Fibroblast of skin of back (primary cell): ENCODE data around the gene ITGB2.
A peak's percentile ranks its signal among the peaks of the same experiment; 100 is the strongest.

Source experiments
- DNase-seq: peaks from one replicate; pipeline ENCODE4 v3.0.0-alpha.2; 2013

ITGB2 gene

DNA sequence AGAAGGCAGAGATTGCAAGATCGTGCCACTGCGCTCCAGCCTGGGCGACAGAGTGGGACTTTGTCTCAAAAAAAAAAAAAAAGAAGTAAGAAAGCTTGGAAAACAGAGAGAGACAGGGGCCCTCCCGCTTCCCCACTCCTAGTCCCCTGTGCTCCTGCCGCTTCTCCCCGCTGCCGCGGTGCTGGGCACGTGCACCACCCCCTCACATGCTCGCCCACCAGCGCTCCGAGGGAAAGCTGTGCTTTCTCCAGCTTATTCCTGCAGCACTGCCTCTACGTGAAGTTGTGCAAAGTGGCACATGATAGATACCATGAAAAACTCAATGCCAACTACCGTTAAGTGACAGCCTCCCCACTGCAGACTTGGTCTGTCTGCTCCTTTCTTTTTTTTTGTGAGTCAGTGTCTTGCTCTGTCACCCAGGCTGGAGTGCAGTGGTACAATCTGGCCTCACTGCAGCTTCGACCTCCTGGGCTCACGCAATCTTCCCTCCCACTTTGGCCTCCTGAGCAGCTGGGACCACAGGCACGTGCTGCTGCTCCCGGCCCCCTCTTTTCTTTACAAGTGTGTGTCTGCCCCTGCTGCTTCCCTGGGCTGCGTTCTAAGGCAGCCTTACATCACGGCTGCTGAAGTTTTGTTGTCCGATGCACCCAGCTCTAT is 34.6 kb upstream of the ITGB2 start:
- peak; percentile 31 for DNase-seq

DNA sequence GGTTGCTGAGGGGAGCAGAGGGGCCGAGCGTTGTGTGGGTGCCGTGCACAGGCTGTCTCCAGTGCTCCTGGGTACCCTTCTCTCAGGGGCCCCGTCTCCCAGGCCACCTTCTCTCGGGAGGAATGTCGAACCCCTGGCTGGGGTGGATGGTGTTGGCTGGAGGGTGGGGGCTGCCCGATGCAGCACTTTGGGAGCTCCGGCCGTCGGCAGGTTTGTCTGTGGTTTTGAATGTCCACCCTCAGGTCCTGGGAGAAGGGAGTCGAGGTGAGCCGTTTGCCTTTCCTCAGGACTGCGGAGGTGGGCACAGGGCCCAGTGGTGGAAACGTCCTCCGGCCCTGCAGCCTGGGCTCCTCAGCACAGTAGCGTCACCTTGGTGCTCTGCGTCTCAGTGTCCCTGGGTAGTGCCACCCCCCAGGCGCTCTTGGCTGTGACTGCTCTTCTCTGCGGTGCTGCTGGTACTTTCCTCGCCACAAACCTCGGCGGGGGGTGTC is 33.6 kb upstream of the ITGB2 start:
- no peak for DNase-seq

DNA sequence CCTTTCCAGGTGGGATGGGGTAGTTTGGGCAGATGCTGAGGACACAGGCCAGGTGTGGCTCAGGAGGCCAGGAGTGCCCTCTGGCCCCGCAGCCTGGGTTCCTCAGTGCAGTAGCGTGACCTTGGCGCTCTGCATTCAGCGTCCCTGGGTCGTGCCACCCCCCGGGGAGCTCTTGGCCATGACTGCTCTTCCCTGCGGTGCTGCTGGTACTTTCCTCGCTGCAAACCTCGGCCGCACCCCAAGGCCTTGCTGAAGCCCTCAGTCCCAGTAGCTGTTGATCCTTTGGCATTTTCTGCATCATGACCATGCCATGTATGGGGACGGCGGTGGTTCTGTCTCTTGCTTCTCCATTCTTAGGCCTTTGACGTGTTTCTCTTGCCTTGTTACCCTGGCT is 32.9 kb upstream of the ITGB2 start:
- DNase-seq: no peak

DNA sequence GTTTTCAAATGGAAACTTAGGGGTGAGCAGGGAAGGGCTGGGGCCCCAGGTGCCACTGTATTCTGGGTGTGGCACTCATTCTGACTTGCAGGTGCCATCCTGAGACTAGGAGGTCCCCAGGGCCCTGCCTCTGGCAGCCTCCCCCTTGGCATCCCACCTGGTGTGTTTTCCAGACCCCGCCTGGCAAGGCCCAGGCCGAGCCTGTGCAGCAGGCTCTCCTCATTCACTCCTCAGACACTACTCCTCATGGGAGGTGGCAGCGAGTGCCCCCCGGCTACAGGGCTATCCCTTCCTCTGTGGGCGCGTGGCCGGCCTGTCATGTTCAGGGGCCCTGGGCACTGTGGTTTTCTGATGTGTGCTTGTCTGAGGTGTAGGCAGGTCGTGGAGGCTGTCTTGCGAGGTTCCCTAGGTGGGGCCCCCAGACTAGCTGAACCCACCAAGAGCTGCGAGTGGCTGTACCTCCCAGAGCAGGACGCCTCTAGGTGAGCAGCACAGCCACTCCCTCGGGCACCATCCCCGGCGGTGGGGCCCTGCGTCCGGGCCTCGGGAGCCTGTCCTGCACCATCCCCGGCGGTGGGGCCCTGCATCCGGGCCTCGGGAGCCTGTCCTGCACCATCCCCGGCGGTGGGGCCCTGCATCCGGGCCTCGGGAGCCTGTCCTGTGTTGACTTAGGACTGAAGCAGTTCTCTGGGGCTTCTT is 32.4 kb upstream of the ITGB2 start:
- no peak for DNase-seq

DNA sequence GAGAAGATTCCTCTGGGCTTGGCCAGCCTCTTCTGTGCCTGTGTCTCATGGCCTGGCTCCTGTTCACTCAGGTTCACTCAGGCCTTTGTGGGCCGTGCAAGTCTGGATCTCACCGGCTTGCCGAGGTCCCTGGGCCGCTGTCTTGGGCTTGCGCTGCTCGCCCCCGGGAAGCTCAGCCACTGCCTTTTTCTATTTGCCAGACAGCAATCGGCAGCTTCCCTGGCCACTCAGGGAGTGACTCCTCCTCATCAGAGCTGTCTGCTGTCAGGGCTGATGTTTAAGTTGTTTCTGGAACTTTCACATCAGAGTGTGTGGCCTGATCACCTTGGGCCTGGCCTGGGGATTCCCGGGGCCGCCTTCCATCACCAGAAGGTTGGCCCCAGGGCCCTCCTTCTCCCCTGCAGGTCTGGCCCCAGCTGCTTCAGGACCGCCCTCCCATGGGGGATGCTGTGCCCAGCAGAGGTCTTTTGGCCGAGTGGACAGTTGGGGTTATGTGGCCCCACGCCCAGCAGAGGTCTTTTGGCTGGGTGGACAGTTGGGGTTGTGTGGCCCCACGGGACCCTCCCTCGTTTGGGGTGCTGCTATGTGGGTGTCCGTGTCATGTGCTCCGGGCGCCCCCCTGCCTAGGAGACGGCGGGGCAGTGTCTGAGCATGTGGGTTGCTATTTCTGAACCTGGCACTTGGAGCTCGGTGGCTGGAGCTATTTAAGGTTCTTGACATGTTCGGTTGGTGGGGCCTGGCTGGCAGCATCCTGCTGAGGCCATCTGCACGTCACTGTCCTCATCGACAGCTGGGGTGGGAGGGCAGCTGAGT is 31.6 kb upstream of the ITGB2 start:
- no peak for DNase-seq

DNA sequence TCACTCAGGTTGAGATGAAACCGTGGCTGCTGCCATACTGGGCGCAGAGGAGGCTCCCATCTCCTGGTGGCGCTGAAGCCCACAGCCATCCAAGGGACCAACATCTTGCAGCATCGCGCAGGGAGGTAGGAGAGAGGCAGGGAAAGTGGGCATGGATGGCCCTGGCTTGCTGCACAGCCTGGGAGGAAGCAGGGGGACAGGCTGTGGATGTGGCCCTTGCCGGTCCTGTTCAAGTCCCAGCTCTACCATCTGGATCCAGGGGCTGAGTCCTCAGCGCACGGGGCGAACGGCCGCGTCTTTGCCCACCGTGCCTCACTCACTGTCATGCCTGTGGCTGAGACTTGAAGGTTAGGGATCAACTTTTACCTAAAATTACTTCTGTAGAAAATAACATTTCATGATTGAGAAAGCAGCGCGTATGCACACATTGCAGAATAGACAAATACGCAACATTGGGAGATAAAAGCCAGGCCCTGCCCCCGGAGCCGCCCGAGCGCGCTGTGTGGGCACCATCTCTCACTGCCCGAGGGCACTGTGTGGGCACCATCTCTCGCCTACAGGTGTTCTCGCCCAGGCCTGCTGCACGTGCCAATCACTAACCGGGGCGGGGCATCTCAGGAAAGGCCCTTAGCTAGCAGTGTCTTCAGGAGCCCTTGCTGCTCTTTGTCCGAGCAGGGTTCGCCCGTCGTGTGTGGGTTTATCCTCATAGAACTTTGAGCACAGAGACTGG is 30.7 kb upstream of the ITGB2 start:
- no peak for DNase-seq

DNA sequence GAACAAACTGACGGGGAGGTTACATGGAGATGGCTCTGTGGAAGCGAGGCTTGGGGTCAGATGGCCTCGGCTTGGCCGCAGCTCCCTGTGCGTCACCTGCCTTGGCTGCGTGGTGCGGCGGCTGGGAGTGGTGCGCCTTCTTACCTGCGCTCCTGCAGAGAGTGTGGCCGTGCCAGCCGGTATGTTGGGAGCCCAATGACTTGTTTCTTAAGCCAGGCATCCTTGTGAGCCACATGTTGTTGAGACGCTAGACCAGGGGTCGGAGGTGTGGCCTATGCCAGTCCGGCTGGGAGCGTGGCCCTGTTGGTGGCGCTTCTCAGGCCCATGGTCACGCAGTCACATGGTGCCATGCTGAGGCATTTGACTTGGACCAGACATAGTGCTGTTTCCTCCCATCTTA is 29.7 kb upstream of the ITGB2 start:
- DNase-seq: no peak

DNA sequence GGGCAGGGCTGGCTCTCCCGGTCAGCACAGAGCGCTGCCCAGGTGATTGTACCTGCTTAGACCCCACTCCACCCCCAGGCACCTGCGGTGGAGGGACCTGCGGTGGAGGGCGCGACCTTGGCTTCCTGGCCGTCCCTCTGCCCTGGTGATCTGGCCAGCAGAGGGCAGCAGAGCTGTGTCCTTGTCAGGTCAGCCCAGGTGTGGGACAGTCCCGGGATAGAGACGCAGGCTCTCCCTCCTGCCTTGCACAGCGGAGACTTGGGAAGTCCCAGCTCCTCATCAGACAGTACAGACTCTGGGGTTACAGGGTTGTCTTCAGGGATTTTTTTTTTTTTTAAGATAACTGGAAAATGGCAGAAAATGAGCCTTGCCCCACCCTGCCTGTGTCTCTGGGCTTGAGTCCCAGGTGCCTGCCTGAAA is 29.1 kb upstream of the ITGB2 start:
- peak; percentile 65 for DNase-seq

DNA sequence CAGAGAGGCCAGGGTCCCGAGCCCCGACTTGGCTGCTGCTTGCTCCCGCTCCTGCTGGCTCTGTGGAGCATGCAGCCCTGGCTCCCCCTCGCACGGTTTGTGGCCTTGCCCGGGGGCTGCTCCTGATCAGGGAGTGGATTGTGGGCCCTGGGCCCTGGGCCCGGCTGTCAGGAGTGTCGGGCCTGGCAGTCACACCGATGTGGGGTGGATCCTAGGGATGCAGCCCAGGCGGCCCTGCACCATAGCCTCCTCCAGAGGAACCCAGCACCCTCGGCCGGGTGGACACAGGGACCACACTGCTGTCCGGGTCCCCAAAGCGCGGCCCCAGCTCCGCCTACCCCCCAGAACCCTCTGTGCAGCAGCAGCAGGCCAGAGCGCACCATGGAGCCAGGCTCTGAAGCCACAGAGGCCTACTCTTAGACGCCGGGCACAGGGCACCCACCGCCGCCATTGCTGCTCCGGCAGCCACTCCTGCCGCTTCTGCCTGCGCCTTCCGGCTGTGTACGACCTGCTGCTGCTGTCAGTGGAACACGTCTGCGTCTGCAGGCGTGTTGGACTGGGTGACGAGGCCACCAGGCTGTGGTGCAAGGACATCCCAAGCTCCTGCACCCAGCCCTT is 28.6 kb upstream of the ITGB2 start:
- DNase-seq: no peak

DNA sequence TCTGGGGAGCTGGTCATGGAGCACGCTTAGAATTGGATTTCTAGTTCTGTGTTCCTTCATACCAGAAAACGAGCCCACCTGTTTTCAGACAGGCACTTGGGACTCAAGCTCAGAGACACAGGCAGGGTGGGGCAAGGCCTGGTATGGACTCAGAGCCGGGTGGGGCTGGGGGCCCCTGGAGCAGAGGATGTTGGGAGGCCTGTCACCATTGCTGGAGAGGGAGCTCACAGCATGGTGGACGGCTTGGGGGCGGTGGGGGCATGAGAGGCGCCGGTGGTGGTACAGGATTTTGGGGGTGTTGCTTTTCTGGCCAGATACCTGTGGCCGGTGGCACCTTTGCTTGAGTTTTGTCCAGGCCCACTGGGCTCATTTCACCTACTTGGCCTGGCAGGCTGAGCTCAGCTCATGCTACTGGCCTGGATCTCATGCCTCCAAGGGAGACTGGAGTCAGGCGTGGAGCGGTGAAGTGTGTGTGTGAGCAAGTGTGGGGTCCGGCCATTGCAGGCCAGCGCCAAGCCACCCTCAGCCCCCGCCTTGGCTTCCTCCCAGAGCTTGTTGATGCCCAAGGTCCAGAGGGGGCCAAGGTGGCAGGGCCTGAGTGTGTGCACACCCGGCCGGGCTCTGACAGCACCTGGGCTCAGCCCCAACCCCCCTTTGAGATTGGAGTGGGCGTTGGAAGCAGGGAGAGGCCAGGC is 27.9 kb upstream of the ITGB2 start:
- no peak for DNase-seq

DNA sequence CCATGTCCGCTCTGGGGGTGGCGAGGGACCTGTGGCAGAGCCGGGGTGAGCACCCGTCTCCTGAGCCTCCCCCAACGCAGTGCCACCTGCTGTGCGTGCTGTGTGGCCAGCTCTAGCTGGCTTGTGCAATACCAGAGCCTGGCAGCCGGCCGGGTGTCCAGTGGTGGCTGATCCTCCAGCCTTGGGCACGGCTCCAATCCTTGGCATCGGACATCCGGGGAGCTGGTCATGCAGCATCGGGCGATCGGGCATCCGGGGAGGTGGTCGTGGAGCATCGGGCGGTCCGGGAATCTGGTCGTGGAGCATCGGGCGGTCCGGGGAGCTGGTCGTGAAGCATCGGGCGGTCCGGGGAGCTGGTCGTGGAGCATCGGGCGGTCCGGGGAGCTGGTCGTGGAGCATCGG is 27.2 kb upstream of the ITGB2 start:
- no peak for DNase-seq

DNA sequence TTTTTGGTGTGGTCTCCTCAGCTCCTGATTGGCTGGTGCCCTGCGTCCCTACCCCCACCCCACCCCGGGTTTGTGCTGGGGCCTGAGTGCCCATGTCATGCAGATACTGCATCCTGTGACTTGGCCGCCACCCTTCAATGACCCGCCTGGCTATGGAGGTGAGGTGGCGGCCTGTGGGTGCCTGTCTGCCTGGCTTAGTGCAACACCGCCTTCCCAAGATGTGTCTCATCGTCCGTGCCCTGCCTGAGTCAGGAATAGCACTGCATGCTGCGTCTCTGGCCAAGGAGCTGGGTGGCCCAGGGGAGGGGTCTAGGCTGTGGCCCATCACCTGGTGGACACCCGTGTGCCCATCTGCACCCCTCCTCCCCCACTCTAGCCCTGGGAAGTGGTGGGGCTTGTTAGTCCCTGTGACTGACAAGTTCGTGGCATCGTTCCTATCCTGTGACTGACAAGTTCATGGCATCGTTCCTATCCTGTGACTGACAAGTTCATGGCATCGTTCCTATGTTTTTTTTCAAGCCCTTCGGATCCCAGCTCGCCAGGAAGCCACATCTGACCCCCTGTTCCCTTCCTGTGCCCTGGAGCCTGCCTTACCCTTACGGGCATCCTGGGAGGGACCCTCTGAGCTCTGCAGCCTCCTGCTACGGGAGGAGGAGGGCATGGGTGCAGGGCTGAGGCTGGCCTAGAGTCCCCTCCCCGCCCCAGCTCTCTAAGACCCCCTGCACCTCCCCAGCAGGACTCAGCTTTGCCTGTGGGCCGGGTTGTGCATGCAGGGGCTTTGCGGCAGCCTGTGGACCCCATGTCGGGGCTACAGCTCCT is 26.6 kb upstream of the ITGB2 start:
- no peak for DNase-seq

DNA sequence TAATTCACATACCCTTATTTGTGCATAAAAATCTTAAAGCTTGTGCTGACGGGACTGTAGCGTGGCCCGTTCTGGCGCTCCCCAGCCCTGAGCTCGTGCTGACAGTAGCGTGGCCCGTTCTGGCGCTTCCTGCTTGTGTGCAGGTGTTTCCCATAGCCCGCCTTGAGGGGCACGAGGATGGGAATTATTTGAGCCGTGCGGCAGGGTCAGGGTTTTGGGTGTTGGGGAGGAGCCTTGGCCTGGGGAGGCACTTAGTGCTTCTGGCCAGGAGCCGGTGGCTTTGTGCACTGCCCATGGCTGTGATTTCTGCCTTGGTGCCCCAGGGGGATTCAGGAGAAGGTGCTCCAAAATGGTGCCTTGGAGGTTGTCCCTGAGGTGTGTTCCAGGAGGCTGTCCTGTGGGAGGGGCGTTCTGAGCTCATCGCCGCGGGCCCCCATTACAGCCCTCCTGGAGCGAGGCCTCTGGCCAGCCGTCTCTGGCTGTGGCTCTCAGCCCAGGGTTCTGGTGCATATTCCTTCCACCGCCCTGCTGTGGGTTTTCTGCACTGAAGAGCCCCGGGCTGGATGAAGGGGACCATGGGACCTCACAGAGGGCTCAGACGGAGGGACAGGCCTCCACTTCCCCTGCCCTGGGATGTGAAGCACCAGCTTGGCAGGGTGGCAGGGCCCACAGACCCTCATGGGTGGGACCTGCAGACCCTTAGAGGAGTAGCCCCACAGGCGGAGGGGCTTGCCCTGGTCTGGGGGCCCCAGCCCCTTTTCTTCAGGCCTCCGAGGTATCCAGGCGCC is 25.7 kb upstream of the ITGB2 start:
- DNase-seq: no peak

DNA sequence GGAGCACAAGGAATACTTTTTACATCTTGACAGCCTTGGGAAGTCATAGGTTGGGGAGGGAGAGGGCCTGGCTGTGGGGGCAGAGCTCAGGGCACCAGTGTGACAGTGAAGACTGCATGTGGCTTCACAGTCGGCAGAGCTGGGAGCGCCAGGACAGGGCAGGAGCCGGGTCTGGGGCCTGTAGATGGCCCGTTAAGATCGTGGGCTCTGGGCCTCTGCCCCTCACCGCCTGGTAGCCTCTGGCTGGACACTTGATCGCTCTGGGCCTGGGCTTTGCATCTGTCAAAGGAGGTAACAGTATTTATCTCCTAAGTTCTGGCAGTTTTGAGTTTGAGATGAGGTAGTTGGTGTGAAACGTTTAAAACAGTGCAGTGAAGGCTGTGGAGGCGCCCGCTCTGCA is 23.9 kb upstream of the ITGB2 start:
- DNase-seq: no peak

DNA sequence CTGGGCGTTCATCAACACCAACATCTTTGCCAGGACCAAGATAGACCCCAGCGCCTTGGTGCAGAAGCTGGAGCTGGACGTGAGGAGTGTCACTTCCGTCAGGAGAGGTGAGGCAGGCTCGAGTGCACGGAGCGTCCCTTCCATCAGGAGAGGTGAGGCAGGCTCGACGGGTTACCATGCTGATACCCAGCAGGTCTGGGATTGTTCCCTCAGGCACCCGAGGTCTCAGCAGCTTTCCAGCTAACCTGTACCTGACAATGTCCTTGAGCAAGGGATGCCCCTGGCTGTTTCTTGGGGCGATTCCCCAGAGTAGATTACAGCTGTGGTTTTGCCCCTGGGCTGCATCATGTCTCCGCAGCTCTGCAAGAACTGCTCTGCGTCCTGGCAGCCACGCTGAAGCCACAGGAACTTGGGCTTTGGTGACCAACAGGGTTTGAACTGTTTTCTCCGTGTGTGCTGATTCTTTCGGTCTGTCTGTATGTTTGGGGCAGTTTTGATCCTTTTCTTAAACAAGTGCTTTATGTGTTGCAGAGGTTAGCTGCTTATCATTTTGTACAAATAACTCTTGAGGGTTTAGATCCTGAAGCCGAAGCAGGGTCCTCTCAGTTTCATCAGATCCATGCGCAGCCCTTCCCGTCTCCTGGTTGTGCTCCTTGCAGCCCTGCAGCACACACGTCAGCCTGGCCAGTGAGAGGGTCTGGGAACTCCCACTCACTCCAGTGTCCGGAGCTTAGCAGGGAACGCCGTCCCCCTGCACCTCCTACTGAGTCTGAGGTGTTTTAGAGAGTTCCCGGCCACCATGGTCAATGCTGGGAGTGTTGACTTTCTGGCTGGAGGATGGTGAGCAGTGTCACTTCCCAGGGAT is 23.2 kb upstream of the ITGB2 start:
- DNase-seq: no peak

DNA sequence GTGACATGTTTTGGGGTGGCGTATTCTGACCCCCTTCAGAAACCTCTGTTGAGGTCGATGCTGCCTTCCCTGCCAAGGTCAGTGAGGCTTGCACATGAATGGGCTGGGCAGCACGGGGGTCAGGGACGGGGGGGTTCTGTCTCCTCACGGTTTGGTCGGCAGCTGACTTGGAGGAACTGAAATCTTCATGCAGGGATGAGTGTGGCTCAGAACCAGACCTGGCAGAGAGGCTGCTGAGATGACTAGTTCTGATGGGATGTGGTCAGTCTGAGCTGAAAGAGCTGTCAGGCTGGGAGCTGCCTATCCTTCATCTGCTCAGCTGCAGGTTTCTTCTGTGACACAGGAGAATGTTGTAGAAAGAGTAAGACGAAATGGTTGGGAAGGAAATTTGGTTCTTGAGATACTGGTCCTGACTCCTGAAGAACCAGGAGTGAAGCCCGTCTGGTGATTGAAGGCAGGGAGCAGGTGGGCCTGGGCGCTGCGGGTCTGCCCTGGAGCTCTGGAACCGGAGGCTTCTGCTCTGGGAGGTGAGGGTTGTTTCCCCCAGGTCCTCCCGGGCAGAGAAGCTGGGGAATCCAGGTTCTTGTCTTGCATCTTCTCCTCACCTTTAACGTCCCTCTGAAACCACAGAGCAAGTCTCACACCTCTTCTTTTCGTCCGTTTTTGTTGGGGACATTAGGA is 22.4 kb upstream of the ITGB2 start:
- DNase-seq: no peak

DNA sequence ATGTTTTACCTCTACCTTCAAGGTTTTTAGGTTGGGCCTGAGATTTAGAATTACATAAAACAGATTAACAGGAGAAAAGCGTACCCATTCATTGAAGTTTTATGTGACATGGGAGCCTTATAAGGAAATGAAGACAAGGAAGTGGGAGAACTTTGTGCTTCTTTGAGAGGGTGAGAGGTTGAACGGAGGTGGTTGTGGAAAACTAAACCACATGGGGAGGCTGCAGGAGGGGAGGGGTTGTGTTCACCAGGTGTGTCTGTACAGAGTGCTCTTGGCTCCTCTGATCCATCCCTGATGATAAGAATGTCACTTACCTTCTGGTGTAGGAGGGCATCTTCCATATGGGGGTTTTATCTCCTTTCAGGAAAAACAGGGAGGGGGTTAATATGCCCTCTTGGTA is 21.9 kb upstream of the ITGB2 start:
- no peak for DNase-seq

DNA sequence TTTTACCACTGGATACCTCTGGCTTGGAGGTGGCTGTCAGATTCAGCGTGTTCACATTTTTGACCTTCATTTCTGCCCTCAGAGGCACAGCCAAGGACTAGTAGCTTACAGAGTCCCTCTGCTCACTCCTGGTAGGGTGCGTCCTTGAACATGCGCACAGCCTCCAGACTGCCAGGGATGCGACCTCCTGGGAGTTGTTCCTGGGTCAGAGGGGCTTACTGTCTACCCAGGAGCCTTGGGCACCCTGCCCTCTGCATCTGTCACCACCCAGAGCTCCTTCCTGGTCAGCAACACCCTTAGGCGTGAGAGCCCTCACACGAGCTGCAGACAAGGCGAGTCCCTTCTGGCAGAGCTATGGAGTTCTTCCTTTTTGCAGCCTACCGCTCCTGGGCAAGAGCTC is 20.9 kb upstream of the ITGB2 start:
- DNase-seq: no peak
